ENCODE measurements around the gene CRIP3. TPM values are rescaled to one million over a fixed set of nuclear protein-coding genes. Genes with fewer than 3 reads are reported as not detected.

The CRIP3 gene
- total and polyA plus RNA-seq, 2 of the 4 experiments (the other 2 are of a cell fraction), result not detected

DNA sequence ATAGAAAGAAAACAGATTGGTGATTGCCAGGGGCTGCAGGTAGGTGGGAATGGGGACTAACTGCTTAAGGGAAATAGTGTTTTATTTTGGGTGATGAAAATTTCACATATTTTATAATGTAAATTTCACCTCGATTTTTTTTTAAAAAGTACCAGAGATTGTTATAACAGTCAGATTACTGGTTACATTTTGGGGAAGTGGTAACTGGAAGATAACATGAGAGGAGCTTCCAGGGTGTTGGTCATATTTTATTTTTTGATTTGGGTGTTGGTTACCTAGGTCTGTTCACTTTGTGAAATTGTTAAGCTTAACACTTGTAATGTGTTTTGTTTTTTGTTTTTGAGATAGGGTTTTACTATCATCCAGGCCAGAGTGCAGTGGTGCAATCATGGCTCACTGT lies 17.2 kb upstream of the CRIP3 start:
- no CpG with 5 or more reads among the region's 1 CpG for WGBS, 2 experiments (ENCODE audit: extremely low coverage in 2 of 2, insufficient read length in 1 of 2)
- no peak overlapping the region for H2AK9ac ChIP-seq (replicated peaks; ENCODE audit: low read depth, low read length, poor library complexity)
- in situ Hi-C loops (cut with MboI; ENCODE audit: low sequenced_read_pairs), result no loop called here
- no peaks in the 10 kb centered on the region for H3K4me1 ChIP-seq (ENCODE audit: control insufficient read depth, insufficient read depth, low read length)
- H3K9ac ChIP-seq (ENCODE audit: low read depth, low read length), result no peak overlapping the region
- BruUV-seq (replicated peaks), result no TSS peak
- no peak overlapping the region for H3K27ac ChIP-seq (ENCODE audit: insufficient read depth, low read length)
- H4K20me1 ChIP-seq (ENCODE audit: insufficient read depth, low read length), result no peaks in the 10 kb centered on the region
- H3K14ac ChIP-seq (replicated peaks; ENCODE audit: low read depth, low read length), result no peak overlapping the region
- H2BK120ac ChIP-seq (ENCODE audit: low read depth, low read length), result no peak overlapping the region
- H3K79me1 ChIP-seq (ENCODE audit: low read depth in 1 of 2, low read length in 2 of 2), result no peaks in the 10 kb centered on the region
- no peaks in the 10 kb centered on the region for H3K27me3 ChIP-seq (ENCODE audit: control insufficient read depth, insufficient read depth, low read length)
- no peak overlapping the region for H2BK20ac ChIP-seq (ENCODE audit: low read depth, low read length)
- H4K8ac ChIP-seq (ENCODE audit: low read depth in 2 of 2, low read length in 2 of 2), result no peak overlapping the region
- TF ChIP-seq, protein P1, sequence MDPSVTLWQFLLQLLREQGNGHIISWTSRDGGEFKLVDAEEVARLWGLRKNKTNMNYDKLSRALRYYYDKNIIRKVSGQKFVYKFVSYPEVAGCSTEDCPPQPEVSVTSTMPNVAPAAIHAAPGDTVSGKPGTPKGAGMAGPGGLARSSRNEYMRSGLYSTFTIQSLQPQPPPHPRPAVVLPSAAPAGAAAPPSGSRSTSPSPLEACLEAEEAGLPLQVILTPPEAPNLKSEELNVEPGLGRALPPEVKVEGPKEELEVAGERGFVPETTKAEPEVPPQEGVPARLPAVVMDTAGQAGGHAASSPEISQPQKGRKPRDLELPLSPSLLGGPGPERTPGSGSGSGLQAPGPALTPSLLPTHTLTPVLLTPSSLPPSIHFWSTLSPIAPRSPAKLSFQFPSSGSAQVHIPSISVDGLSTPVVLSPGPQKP (IDR thresholded peaks at IDR 0.05; ENCODE audit: borderline replicate concordance, low read depth, low read length), result no peak
- TF ChIP-seq RCOR1 (IDR thresholded peaks at IDR 0.05; ENCODE audit: insufficient replicate concordance, low read length), result no peak
- no peak overlapping the region for H3K4ac ChIP-seq (ENCODE audit: low read depth, low read length)
- no peak overlapping the region for H3K56ac ChIP-seq (ENCODE audit: extremely low read depth, insufficient read depth, low read length)
- H2AK5ac ChIP-seq (ENCODE audit: low read depth, low read length), result no peak overlapping the region
- DNase-seq, result no peak
- no peak overlapping the region for H3K4me3 ChIP-seq (ENCODE audit: insufficient read depth, low read depth, low read length)
- no peak overlapping the region for H2AFZ ChIP-seq (replicated peaks; ENCODE audit: low read length, poor library complexity)
- H3K18ac ChIP-seq (ENCODE audit: low read depth, low read length), result no peak overlapping the region
- no peak overlapping the region for H4K5ac ChIP-seq (ENCODE audit: low read depth, low read length)
- H2BK5ac ChIP-seq (ENCODE audit: low read depth, low read length, poor library complexity, severe bottlenecking), result no peak overlapping the region
- no peak overlapping the region for H4K91ac ChIP-seq (ENCODE audit: insufficient read depth, low read depth, low read length)
- H2BK15ac ChIP-seq (ENCODE audit: low read depth, low read length), result no peak overlapping the region
- H3K23ac ChIP-seq (ENCODE audit: low read depth, low read length), result no peak overlapping the region
- no peaks in the 10 kb centered on the region for H3K9me1 ChIP-seq (ENCODE audit: insufficient read depth, low read length)
- no peaks in the 10 kb centered on the region for H3K9me3 ChIP-seq (ENCODE audit: control insufficient read depth, insufficient read depth, low read length)
- intact Hi-C loops (cut with micrococcal nuclease), result no loop called here
- POLR2A ChIA-PET (ENCODE audit: unreplicated experiment), result no interaction called here
- dilution Hi-C loops (cut with HindIII; ENCODE audit: low sequenced_read_pairs, unreplicated experiment), result no loop called here
- ATAC-seq (ENCODE audit: low read depth), result no peak
- H3K36me3 ChIP-seq (ENCODE audit: control insufficient read depth, insufficient read depth, low read length), result no peaks in the 10 kb centered on the region
- CTCF ChIA-PET, result no interaction called here
- H3K4me2 ChIP-seq (ENCODE audit: low read depth, low read length), result no peak overlapping the region

All from IMR-90 (cell line).